Measurements from ENCODE around the gene TASL.
A peak's percentile ranks its signal among the peaks of the same experiment; 100 is the strongest.
"Not testable (repeated sequence)": the region's sequence is repeated elsewhere in the genome, so short reads cannot be mapped to it uniquely, and the experiment has no call there.

TASL gene

DNA sequence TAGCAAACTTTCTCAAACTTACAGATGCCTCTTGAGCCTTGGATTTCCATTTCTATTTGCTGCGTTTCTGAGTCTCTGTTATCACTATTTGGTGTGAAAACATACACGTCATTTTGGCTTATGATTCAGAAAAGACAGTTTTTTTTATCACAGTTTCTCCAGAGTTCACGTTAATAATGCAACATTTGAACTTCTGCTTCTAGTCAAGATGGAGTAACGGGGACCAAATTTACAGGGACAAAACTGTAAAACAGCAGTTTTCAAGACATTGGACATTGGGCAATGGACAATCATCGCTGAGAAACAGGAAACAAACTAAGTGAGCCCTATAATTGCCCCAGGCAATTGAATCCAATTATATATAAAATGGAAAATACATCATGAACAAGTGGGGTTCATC is 36.2 kb upstream of the TASL start:
- TF ChIP-seq ZFX (IDR thresholded peaks at IDR 0.05) (no peak), CTCF (conservative IDR thresholded peaks at IDR 0.05) (no peak)
- no peak overlapping the region for H3K27ac ChIP-seq

- H3K27ac ChIP-seq: no peak overlapping the region
- TF ChIP-seq CTCF (conservative IDR thresholded peaks at IDR 0.05) (no peak), ZFX (IDR thresholded peaks at IDR 0.05) (no peak)
Measured at GRCh38 chrX:30612250-30612655, 34.7 kb upstream of the TASL start.

DNA sequence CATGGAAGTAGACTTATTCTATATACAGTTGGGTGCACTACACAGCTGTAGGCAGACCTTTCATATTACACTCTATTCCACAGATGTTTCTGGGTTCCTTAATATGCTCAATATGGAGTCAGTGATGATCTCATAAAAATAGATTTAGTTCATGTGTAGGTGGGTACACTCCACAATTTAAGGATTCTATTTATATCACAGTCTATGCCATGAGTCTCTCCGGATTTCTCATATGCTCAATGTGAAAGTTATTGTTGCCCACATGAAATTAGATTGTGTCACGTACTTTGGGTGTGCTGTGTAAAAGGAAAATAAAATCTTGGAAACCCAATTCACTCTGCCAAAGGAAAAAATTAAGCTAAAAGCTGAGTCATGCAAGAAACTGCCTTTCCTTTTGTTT is 32.5 kb upstream of the TASL start:
- no peak overlapping the region for H3K27ac ChIP-seq
- TF ChIP-seq CTCF (conservative IDR thresholded peaks at IDR 0.05) (no peak), ZFX (IDR thresholded peaks at IDR 0.05) (no peak)

- no peak for TF ChIP-seq ZFX (IDR thresholded peaks at IDR 0.05)
- TF ChIP-seq CTCF (conservative IDR thresholded peaks at IDR 0.05): no peak
- H3K27ac ChIP-seq: no peak overlapping the region
Measured at GRCh38 chrX:30607155-30607554, 29.6 kb upstream of the TASL start.

DNA sequence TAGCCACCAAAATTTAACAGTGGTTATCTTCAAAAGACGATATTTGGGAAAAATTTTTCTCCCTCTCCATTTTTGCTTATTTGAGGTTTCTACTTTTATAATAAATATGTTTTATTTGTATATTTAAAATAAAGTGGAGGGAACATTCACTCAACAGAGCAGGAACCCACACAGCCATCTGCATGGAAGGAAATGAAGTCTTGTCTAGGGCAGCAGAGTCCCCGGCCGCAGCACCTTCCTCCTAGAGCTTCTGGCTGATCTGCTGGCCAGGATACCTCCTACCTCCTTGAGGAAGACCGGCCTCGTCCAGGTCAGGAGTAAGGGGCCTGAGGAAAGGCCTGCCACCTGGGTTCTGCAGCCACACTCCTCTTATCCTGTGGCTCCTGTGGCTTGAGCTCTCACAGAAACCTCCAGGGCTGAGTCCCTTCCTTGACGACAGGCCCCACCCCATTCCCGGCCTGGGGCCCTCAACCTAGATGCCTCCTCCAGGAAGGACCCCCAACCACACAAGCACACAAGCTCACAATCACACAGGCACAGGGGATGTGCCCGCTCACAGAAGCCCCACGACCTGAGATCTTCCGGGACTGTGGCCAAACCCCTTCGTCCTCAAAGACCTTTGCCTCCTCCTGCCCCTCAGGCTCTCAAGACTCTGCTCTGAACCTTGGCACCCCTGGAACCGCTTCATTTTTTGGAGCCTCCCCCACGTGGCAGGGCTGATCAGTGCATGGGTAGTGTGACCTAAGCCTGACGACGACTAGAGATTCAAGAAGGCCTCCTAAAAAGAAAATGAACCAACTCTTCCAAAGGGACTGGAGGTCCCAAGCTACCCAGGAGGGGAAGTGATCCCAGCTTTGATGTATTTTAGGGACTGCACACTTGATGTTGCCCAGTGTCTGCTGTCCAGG is 23.0 kb upstream of the TASL start:
- H3K27ac ChIP-seq: not testable (repeated sequence)

DNA sequence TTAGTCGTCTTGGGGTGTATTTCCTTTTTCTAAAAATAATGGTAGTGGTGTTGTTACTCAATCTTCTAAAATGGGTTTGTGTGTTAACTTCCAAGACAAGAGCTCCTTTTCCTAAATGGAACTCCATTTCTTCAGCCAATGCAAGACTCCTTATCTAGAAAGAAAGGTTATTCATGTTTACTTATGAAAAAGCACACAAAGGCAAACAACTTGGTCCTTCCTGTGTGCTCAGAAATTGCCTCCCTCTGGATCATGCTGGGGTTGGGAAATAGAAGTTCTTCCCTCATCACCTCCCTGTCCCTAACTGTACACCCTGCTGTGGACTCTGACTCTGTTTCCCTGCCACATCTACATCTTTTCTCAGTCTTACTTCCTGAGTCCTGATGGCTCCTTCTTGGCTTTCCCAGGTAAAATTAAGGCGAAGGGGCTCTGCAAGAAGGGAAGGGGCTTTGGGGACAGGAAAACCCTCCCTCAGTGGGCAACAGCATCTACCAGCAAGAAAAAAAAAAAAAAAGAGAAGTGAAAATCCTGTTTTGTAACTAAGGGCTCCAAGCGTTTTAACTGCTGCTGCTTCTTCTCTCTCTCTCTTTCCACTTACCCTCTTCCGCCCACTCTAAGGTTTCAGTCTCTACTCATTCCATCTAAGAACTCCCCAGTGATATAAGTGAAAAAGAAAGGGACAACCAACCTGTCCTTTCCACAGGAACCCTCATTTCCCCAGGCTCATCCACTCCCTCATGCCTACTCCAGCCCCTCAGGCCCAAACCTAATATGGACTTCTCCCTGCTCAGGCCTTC is 19.8 kb upstream of the TASL start:
- H3K27ac ChIP-seq: no peak overlapping the region
- no peak for TF ChIP-seq CTCF (conservative IDR thresholded peaks at IDR 0.05)
- TF ChIP-seq ZFX (IDR thresholded peaks at IDR 0.05): no peak

DNA sequence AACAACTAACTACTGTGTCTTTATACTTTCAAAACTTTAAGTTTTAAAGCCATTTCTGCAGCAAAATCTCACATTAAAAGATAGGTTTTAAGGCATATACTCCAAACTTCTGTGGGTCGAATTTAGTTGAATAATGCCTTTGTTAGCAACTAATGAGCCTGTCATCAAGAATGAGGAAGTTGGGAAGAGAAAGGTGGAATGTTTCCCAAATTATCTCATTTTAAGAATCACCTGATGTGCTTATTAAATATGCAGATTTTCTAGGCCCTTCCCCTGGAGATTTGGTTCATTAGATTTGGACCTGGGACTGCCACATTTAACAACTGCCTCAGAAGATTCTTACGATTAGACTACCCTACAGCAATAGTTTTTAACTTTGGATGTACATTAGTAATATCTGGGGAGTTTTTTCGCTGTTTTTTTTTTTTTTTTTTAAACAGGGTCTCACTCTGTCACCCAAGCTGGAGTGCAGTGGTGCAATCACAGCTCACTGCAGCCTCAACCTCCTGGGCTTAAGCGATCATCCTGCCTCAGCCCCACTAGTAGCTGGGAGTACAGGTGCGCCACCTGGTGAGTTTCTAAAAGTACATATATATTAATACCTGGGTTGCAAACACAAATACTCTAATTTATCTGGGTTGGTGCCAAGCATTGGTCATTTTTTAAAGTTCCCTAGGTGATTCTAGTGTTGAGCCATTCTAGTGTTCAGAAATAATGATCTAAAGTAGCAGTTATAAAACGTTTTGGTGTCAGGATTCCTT is 16.1 kb upstream of the TASL start:
- H3K27ac ChIP-seq: no peak overlapping the region
- TF ChIP-seq CTCF (conservative IDR thresholded peaks at IDR 0.05): peak; percentile 25
- TF ChIP-seq ZFX (IDR thresholded peaks at IDR 0.05): no peak
